NT2/D1 (cell line): ENCODE results near the gene HOXB3.

Source experiments
- SUZ12 ChIP-seq: IDR thresholded peaks from 2 replicates; pipeline ENCODE4 v1.6.1; 2011; ENCODE audit not compliant: insufficient read length, insufficient read depth; ENCODE audit errors: extremely low read depth
- ZNF274 ChIP-seq: IDR thresholded peaks from 2 replicates; pipeline ENCODE4 v1.6.1; 2011; ENCODE audit warnings: mild to moderate bottlenecking, low read depth, low read length

DNA sequence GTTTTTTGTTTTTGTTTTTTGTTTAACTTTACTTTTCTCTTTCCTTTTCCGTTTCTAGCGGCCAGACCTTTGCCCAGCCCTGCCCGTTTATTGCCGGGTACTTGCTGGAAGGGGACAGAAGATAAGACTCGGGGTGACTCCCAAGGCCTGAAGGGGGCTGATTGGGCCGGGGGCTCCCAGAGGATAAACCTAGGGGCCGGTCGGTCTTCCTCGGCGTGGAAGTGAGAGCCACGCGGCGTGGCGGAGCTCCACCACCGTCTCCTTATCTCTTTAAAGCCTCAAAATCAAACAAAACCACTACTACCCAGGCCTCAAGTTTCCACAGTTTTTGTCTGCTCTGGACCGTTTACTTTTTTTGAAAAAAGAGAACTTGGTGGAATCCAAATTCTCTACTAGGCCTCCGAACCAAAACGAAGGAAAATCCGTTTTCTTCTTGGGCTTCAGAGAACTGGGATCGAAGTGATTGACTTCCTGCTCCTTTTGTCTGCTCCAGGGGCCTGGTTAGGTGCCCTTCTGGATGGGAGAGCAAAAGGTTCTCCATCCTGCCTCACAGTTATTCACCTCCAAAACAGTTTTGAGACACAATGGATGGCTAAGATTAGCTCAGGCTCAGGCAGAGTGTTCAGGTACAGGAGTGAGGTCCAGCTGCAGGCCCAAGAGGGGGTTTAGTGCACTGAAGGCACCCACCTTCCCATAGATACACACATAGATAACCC, 44.6 kb upstream of the HOXB3 start:
- TF ChIP-seq SUZ12 (no peak), ZNF274 (no peak)
